SIG-M5 (cell line): ENCODE data around the gene NTMT1.
A peak's percentile ranks its signal among the peaks of the same experiment; 100 is the strongest.
"Not testable (repeated sequence)": the region's sequence is repeated elsewhere in the genome, so short reads cannot be mapped to it uniquely, and the experiment has no call there.

Experiments used
- DNase-seq: peaks from one replicate; lab custom pipeline; 2025; lab: John Stamatoyannopoulos, UW

Gene NTMT1

DNA sequence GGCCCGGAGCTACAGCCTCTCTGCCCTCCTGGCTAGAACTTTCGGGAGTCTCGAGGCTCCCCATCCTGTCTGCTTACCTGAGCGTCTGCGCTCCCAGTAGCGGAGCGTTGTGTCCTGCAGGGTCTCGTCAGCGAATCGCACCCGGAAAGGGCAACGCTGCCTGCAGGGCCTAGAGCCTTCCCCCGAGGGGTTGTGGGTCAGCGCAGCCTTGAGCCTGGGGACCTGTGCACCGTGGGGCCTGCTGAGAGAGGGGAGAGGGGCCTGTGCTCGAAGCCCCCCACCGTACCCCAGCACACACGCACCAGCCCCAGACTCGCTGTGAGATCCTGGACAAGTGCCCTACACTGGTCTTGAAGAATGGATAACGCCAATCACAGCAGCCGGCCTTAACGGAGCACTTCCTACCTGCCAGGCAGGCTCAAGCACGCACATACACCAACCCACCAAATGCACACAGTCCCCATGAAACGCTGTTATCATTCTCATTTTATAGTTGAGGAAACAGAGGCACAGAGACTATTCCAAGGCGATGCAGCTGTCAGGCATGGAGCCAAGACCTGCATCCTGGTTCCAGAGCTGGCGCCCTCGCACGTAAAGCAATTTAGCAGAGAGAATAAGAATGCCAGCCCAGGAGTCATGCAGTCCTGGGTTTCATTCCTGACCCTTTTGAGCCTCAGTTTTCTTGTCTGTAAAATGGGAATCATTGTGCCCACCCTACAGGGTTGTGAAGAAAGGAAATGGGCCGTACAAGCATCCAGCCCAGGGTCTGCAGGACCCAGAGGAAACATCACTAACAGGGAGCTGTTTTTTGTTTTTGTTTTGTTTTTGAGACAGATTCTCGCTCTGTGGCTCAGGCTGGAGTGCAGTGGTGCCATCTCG, 10.3 kb upstream of the NTMT1 start:
- no peak for DNase-seq

GRCh38 chr9:129617167-129617566, 8.8 kb upstream of the NTMT1 start:
- DNase-seq: no peak

GRCh38 chr9:129619787-129620668, 5.9 kb upstream of the NTMT1 start:
- no peak for DNase-seq

- no peak for DNase-seq
These were observed 5.2 kb upstream of the NTMT1 start, which contains the start of gene C9orf50 for GRCh38 chr9:129620669-129621295. C9orf50 (minus strand) TSS chr9:129621101; CDS start chr9:129620574, 527 bp downstream.

DNA sequence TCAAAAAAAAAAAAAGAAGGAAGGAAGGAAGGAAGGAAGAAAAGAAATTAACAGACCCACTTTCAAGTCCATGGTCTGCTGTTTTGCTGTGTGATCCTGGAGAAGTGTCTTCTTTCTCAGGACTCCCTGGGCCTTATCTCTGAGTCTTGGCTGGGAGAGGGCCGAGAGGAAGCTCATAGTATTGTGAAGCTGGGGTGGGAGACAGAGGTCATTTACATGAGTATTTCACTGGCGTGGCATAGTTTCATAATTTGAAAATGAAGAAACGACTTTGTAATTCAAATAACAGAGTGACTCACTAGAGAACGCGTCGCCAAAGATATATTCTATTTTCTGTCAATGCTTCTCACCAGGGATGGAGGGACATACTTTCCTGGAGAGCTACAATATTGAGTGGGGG, 2.6 kb upstream of the NTMT1 start:
- DNase-seq: no peak

- DNase-seq: no peak
These were observed 1.7 kb upstream of the NTMT1 start for GRCh38 chr9:129624168-129624759.

- peak; percentile 84 for DNase-seq
These were observed 1.0 kb upstream of the NTMT1 start for GRCh38 chr9:129624947-129625346.

DNA sequence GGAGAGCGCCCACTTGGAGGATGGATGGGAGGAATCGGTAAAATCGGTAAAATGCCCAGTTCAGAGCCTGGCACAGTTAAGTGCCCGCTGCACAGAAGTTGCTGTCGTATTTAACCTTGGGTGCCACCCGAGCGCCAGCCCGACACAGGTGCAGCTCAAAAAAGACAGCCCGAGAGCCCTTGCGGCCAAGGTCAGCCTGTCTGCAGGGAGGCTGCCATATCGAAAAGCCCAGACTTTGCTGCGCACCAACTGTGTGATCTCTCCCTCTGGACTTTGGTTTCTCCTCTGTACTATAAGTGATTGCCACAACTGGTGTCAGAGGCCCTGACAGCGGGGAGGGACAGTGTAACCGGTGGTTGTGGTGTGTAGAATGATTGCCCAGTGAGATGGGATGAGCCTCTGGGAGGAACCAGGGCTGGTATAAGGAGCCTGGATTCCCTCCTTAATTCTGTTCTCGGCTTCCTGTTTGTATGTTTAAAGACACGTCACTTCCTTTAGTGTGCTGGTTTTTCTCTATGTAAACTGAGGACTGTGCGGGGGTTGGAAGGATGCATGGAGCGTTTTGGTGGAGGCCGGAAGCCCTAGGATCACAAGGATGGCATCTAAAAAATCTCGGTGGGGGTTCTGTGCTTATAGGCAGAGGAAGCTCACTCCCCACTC, 792 bp downstream of the NTMT1 start:
- DNase-seq: no peak

- no peak for DNase-seq
These were observed 1.8 kb downstream of the NTMT1 start for GRCh38 chr9:129627556-129628440.

DNA sequence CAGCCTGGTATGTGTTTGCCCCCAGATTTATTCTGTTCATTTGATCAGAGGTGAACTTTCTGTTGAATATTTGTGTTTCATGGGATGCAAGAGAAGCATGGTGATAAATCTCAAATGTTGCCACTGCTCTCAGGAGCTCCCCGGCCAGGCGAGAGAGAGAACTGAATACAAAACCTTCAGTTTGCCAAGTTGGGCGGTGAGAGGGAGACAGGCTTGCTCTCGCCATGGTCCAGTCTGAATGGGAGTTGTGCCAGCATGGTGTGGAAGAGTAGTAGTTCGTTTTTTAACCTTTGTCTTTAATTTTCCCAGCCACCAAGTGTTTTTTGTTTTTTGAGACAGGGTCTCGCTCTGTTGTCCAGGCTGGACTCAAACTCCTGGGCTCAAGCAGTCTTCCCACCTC, 2.7 kb downstream of the NTMT1 start:
- no peak for DNase-seq

GRCh38 chr9:129629251-129629820, 3.4 kb downstream of the NTMT1 start:
- DNase-seq: no peak

GRCh38 chr9:129630967-129631673, 5.2 kb downstream of the NTMT1 start:
- no peak for DNase-seq

GRCh38 chr9:129631674-129632129, 5.7 kb downstream of the NTMT1 start:
- DNase-seq: no peak

DNA sequence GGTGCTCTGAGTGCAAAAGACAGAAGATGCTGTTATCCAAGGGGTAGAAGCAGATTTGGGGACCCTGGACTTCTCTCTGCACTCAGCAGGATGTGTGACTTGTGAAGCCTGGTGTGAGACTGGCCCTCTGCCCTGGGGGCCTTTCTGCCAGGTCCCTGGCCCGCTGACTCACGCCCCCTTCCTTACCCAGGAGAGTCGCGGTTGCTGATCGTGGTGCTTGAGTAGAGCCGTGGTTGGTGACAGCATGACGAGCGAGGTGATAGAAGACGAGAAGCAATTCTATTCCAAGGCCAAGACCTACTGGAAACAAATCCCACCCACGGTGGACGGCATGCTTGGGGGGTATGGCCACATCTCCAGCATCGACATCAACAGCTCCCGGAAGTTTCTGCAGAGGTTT, 6.5 kb downstream of the NTMT1 start:
- no peak for DNase-seq

GRCh38 chr9:129633207-129633606, 7.2 kb downstream of the NTMT1 start:
- no peak for DNase-seq

GRCh38 chr9:129633848-129634247, 7.9 kb downstream of the NTMT1 start:
- DNase-seq: no peak

DNA sequence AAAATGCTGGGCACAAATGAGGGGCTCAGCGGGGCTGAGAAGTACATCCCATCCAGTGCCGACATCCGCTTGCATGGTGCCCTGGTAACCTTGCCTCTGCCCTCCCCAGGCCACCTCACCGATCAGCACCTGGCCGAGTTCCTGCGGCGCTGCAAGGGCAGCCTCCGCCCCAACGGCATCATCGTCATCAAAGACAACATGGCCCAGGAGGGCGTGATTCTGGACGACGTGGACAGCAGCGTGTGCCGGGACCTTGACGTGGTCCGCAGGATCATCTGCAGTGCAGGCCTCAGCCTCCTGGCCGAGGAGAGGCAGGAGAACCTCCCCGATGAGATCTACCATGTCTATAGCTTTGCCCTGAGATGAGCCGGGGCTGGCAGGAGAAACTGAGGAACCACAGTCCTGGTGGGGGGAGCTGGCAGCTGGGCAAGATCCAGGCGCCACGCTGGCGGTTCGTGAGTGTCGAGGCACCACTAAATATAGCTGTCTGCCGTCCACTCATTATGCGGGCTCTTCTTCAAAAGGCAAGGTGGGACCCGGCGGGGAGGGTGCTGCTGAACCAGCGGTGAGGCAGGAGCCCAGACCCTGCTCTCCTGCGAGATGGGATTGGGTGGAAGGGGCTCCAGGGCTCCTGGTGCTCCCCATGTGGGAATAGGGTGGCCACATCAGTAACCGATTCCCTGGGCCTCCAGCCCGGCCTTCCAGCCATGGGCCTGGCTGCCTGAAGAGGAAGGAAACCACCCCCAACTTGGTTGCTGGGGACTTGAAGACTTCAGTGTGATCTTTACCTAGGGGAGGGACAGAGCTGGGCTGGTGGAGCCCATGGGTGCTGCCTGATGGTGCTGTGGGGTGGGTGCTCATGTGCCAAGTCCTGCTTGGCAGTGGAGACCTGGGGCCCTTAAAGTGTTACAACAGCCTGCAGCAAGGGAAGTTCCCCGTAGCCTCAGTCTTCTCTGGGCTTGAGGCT, 9.4 kb downstream of the NTMT1 start:
- DNase-seq: no peak

GRCh38 chr9:129636343-129636742, 10.4 kb downstream of the NTMT1 start:
- not testable (repeated sequence) for DNase-seq
